ENCODE measurements around the gene AGAP2.
"Not testable (repeated sequence)": the region's sequence is repeated elsewhere in the genome, so short reads cannot be mapped to it uniquely, and the experiment has no call there.

Gene AGAP2

GRCh38 chr12:57720606-57721595, 17.6 kb downstream of the AGAP2 start:
- DNase-seq = no peak

GRCh38 chr12:57719777-57720605, 18.6 kb downstream of the AGAP2 start:
- DNase-seq = no peak

GRCh38 chr12:57718641-57719528, 19.7 kb downstream of the AGAP2 start:
- no peak for DNase-seq

GRCh38 chr12:57717846-57718640, 20.5 kb downstream of the AGAP2 start:
- DNase-seq = no peak

GRCh38 chr12:57717131-57717530, 21.4 kb downstream of the AGAP2 start:
- no peak for DNase-seq

- DNase-seq = no peak
Observed at GRCh38 chr12:57716305-57716704, 22.2 kb downstream of the AGAP2 start.

- DNase-seq = no peak
Observed at GRCh38 chr12:57715786-57716185, 22.8 kb downstream of the AGAP2 start.

GRCh38 chr12:57715036-57715748, 23.4 kb downstream of the AGAP2 start:
- not testable (repeated sequence) for DNase-seq

- no peak for DNase-seq
Observed at GRCh38 chr12:57713209-57713608, 25.3 kb downstream of the AGAP2 start.

- no peak for DNase-seq
Observed at GRCh38 chr12:57712701-57713100, 25.8 kb downstream of the AGAP2 start.

GRCh38 chr12:57708296-57708695, 30.2 kb downstream of the AGAP2 start:
- DNase-seq = no peak

GRCh38 chr12:57707250-57707649, 31.3 kb downstream of the AGAP2 start:
- DNase-seq = no peak

GRCh38 chr12:57700317-57700716, 38.2 kb downstream of the AGAP2 start:
- no peak for DNase-seq

GRCh38 chr12:57698414-57698813, 40.1 kb downstream of the AGAP2 start:
- no peak for DNase-seq

GRCh38 chr12:57697076-57697475, 41.5 kb downstream of the AGAP2 start:
- DNase-seq = no peak

- no peak for DNase-seq
Observed at GRCh38 chr12:57695770-57696432, 42.6 kb downstream of the AGAP2 start.

- DNase-seq = no peak
Observed at GRCh38 chr12:57694459-57695019, 44.0 kb downstream of the AGAP2 start.

GRCh38 chr12:57693659-57694458, 44.7 kb downstream of the AGAP2 start, which contains the start of gene OS9:
Gene OS9 (plus strand): TSS chr12:57694132. CDS start chr12:57694162, 30 bp downstream.
- DNase-seq = peak; percentile 100

- no peak for DNase-seq
Observed at GRCh38 chr12:57693317-57693658, 45.3 kb downstream of the AGAP2 start.

Data from EL (cell line).